Measurements from ENCODE around the gene TMEM167A.

DNA sequence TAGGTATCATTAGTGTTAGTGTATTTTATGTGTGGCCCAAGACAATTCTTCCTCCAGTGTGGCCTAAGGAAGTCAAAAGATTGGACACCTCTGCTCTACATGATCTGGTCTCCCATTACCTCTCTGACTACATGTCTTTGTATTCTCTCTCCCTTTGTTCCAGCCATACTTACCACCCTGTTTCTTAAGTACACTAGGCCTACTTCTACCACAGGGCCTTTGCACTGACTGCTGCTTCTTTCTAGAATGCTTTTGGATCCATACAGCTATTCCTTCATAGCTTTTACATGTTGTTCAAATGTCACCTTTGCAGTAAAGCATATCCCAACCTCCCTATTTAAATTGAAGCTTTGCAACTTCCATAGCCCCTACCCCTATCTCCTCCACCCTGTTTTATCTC lies 5.6 kb upstream of the TMEM167A start:
- no peak for TF ChIP-seq POLR2A (IDR thresholded peaks at IDR 0.05; ENCODE audit: low read length)
- no peak for TF ChIP-seq GATA1 (IDR thresholded peaks at IDR 0.05; ENCODE audit: low read depth, low read length)

Measured in erythroblast (primary cell).